GM13976 (cell line): ENCODE measurements around the gene BAG3.
"Not testable (repeated sequence)": the region's sequence is repeated elsewhere in the genome, so short reads cannot be mapped to it uniquely, and the experiment has no call there.

Source experiments
- DNase-seq: peaks from one replicate; pipeline ENCODE4 v3.0.0; 2012; ENCODE audit warnings: low spot score
- in situ Hi-C: fragments of 300-500 bp; cut with MboI; formaldehyde crosslinking; loops from one replicate; pipeline ENCODE4 v1.12.0; 2022; ENCODE audit warnings: low sequenced_read_pairs, mixed read lengths, inconsistent platforms; ENCODE audit not compliant: unreplicated experiment
- TF ChIP-seq, protein P1 (sequence below): IDR thresholded peaks from 2 replicates; pipeline ENCODE4 v1.5.1; 2012; ENCODE audit warnings: borderline replicate concordance, mild to moderate bottlenecking; ENCODE audit not compliant: insufficient read depth; ENCODE audit errors: extremely low read depth, missing control alignments, control extremely low read depth

BAG3 gene

DNA sequence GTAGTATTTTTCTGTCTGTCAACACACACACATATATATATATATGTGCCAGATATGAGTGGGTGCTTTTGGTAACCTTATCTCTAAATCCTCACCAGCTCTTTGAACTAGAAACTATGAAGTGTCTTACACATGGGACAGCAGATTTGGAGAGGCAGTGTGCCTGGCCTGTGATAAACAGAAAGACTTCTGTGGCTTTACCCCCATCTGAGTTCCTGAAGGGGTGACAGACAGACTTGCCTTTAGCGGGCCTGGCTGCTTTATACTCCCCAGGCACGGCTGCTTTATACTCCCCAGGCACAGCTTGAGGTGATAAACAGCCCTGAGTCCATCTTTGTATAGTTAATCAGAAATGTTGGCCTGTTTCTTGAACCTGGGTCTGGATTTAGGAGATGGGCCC lies 5.6 kb downstream of the BAG3 start:
- in situ Hi-C loops: no loop called here
- TF ChIP-seq, protein P1, sequence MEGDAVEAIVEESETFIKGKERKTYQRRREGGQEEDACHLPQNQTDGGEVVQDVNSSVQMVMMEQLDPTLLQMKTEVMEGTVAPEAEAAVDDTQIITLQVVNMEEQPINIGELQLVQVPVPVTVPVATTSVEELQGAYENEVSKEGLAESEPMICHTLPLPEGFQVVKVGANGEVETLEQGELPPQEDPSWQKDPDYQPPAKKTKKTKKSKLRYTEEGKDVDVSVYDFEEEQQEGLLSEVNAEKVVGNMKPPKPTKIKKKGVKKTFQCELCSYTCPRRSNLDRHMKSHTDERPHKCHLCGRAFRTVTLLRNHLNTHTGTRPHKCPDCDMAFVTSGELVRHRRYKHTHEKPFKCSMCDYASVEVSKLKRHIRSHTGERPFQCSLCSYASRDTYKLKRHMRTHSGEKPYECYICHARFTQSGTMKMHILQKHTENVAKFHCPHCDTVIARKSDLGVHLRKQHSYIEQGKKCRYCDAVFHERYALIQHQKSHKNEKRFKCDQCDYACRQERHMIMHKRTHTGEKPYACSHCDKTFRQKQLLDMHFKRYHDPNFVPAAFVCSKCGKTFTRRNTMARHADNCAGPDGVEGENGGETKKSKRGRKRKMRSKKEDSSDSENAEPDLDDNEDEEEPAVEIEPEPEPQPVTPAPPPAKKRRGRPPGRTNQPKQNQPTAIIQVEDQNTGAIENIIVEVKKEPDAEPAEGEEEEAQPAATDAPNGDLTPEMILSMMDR: no peak
- no peak for DNase-seq

DNA sequence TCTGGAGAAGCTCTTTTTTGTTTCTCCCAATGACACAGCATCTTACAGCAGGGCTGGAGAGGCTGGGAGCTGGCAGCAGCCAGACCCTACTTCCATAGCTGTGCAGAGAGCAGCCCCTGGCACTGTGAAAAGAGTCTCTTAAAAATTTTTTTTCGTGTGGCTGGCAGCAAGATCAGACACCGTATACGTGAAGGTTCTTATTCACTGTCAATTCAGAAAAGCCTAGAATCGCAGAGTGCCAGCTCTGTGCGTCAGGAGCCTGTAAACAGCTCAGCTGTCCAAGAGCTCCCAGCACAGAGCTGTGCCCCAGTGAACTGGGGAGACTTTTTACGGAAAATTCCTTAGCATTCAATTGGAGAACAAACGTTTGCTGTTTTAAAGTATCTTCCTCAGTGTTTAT lies 6.5 kb downstream of the BAG3 start:
- TF ChIP-seq, protein P1: no peak
- in situ Hi-C loops: no loop called here
- DNase-seq: no peak

DNA sequence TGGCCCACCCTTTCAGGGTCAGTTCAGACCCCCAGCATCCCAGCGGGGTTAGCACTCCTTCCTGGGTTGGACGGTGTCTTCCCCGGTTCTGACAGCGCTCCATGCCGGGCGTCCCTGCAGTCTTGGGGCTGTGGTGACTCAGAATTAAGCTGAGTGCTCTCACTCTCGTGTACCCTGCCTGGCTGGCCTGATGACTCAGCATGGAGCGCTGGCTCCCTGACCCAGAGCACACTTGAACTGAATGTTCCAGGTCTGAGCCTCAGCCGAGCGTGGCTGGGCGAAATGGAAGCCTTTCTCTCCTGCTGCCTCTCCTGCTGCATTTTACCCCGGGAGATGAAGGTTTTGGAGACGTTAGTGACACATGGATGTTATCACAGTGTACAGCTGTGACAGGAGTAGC lies 7.1 kb downstream of the BAG3 start:
- TF ChIP-seq, protein P1: no peak
- DNase-seq: no peak
- in situ Hi-C loops: no loop called here

DNA sequence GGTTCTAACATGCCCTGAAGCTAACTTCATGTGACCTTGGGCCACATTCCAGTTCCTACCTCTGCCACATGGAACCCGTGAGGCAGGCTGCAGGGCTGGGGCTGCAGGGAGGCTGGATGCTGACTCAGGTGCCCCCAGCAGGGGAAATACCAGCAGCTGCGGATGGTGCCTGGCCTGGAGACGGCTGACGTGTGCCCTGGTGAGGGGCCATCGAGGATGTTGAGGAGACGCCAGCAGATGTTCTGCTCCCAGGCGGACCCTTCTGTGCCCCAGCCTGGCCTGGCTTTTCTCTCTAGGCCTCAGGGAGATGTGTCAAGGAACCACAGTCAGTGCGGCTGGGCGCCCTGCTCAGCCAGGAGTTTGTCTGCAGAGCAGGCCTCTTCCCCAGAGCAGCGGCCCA lies 8.8 kb downstream of the BAG3 start:
- in situ Hi-C loops: no loop called here
- no peak for DNase-seq
- TF ChIP-seq, protein P1: no peak

DNA sequence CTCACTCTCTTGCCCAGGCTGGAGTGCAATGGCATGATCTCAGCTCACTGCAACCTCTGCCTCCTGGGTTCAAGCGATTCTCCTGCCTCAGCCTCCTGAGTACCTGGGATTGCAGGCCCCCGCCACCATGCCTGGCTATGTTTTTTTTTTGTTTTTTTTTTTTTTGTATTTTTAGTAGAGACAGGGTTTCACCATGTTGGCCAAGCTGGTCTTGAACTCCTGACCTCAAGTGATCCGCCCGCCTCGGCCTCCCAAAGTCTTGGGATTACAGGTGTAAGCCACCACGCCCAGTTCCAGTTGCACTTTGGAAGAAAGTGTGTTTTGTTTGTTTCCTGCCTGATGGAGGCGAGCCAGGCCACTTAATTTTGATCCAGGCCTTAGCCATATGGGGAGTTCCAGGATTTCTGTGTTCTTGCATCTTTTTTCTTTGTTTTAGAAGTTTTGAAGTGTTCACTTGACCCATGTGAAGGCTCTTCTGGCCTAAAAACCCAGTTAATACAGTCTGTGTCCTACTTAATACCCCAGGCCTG lies 11.0 kb downstream of the BAG3 start:
- in situ Hi-C loops: not testable (repeated sequence)

DNA sequence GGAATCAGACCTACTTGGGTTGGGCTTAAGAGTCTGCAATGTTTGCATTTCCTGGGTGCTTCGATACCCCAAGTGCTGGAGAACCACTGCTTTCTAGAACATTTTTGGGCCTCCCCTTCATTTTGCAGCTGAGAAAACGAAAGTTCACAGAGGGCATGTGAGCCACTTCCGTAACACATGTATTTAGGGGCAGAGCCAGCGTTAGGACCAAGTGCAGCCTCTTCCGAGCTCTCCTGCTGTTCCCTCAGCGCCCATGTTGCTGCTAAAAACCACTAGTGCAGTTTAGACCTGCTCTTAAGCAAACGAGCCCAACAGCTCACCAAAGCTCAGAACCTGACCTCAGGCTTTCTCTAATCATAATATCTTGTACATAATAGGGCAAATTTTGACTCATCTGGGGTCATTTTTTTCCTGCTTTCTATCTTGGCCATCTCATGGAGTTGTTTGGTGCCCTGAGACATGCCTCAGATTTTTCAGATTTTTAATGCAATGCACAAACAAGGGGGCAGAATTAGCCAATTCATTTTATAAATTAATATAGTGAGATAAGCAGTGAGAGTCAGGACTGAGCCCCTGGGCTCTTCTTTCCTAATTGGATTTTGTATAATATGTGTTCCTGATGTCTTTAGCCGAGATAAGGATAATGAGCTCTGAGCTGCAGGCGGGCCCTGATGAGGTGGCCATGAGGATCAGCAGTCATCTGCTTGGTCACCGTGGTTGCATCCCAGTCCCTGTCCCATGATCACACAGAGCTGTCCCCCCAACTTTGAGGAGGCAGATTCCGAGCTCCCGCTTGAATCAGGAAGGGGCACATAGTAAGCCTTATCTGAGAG lies 12.9 kb downstream of the BAG3 start:
- TF ChIP-seq, protein P1: no peak
- in situ Hi-C loops: no loop called here
- no peak for DNase-seq

More for the DNA sequence above, 11.0 kb downstream of the BAG3 start:
- DNase-seq: not testable (repeated sequence)
